Neural cell (in vitro differentiated cells): ENCODE results near the gene TADA2B.

ENCODE experiments used
- EP300 ChIP-seq: fragments of 450-650 bp; conservative IDR thresholded peaks from 2 replicates; pipeline ENCODE4 v1.6.1; 2014; ENCODE audit warnings: antibody characterized with exemption, mild to moderate bottlenecking, moderate library complexity; ENCODE audit not compliant: poor library complexity, severe bottlenecking
- EZH2 ChIP-seq: fragments of 200-600, 300-800 bp; shearing (Covaris generic), sonication (generic); IDR thresholded peaks from 2 replicates; pipeline ENCODE4 v1.6.1; 2014; ENCODE audit warnings: antibody characterized with exemption, low read length, borderline replicate concordance, mild to moderate bottlenecking; ENCODE audit not compliant: insufficient read depth, poor library complexity, severe bottlenecking
- MXI1 ChIP-seq: fragments of 450-650 bp; conservative IDR thresholded peaks from 2 replicates; pipeline ENCODE4 v1.6.1; 2014; ENCODE audit warnings: antibody characterized with exemption, mild to moderate bottlenecking; ENCODE audit not compliant: poor library complexity, severe bottlenecking
- RAD21 ChIP-seq: fragments of 450-650 bp; conservative IDR thresholded peaks from 2 replicates; pipeline ENCODE4 v1.6.1; 2014; ENCODE audit warnings: antibody characterized with exemption, mild to moderate bottlenecking, moderate library complexity
- SMC3 ChIP-seq: fragments of 450-650 bp; conservative IDR thresholded peaks from 2 replicates; pipeline ENCODE4 v1.6.1; 2014; ENCODE audit warnings: antibody characterized with exemption, mild to moderate bottlenecking, moderate library complexity; ENCODE audit not compliant: poor library complexity
- TAF1 ChIP-seq: IDR thresholded peaks from 2 replicates; pipeline ENCODE4 v1.6.1; 2012; ENCODE audit warnings: low read depth
- TF ChIP-seq, protein P1 (sequence below): fragments of 450-650 bp; IDR thresholded peaks from 2 replicates; pipeline ENCODE4 v1.5.1; 2014; ENCODE audit warnings: antibody characterized with exemption, mild to moderate bottlenecking, moderate library complexity; ENCODE audit not compliant: poor library complexity, severe bottlenecking
- TF ChIP-seq, protein P2 (sequence below): IDR thresholded peaks from 2 replicates; pipeline ENCODE4 v1.6.1; 2012; ENCODE audit warnings: borderline replicate concordance

DNA sequence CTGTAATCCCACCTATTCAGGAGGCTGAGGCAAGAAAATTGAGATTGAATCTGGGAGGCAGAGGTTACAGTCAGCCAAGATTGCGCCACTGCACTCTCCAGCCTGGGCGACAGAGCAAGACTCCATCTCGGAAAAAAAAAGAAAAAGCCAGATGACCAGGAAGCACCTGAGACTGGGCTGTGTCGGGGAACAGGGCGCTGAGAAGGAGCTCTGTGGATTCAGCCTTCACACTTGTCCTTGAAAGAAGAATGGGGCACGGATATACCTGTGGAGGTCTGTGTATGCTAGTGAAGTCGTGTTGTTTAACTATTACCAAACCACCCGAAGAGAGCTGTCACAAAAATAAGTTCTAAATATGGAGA lies 39.3 kb upstream of the TADA2B start:
- TF ChIP-seq, protein P1, sequence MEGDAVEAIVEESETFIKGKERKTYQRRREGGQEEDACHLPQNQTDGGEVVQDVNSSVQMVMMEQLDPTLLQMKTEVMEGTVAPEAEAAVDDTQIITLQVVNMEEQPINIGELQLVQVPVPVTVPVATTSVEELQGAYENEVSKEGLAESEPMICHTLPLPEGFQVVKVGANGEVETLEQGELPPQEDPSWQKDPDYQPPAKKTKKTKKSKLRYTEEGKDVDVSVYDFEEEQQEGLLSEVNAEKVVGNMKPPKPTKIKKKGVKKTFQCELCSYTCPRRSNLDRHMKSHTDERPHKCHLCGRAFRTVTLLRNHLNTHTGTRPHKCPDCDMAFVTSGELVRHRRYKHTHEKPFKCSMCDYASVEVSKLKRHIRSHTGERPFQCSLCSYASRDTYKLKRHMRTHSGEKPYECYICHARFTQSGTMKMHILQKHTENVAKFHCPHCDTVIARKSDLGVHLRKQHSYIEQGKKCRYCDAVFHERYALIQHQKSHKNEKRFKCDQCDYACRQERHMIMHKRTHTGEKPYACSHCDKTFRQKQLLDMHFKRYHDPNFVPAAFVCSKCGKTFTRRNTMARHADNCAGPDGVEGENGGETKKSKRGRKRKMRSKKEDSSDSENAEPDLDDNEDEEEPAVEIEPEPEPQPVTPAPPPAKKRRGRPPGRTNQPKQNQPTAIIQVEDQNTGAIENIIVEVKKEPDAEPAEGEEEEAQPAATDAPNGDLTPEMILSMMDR: no peak
- no peak for TF ChIP-seq SMC3
- no peak for TF ChIP-seq MXI1
- no peak for TF ChIP-seq RAD21
- no peak for TF ChIP-seq TAF1
- TF ChIP-seq EZH2: no peak
- TF ChIP-seq, protein P2, sequence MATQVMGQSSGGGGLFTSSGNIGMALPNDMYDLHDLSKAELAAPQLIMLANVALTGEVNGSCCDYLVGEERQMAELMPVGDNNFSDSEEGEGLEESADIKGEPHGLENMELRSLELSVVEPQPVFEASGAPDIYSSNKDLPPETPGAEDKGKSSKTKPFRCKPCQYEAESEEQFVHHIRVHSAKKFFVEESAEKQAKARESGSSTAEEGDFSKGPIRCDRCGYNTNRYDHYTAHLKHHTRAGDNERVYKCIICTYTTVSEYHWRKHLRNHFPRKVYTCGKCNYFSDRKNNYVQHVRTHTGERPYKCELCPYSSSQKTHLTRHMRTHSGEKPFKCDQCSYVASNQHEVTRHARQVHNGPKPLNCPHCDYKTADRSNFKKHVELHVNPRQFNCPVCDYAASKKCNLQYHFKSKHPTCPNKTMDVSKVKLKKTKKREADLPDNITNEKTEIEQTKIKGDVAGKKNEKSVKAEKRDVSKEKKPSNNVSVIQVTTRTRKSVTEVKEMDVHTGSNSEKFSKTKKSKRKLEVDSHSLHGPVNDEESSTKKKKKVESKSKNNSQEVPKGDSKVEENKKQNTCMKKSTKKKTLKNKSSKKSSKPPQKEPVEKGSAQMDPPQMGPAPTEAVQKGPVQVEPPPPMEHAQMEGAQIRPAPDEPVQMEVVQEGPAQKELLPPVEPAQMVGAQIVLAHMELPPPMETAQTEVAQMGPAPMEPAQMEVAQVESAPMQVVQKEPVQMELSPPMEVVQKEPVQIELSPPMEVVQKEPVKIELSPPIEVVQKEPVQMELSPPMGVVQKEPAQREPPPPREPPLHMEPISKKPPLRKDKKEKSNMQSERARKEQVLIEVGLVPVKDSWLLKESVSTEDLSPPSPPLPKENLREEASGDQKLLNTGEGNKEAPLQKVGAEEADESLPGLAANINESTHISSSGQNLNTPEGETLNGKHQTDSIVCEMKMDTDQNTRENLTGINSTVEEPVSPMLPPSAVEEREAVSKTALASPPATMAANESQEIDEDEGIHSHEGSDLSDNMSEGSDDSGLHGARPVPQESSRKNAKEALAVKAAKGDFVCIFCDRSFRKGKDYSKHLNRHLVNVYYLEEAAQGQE: no peak
- no peak for TF ChIP-seq EP300
